Measurements from ENCODE around the gene MAN2B2. TPM values are rescaled to one million over a fixed set of nuclear protein-coding genes. Genes with fewer than 3 reads are reported as not detected.

MAN2B2 gene
- total RNA-seq, 4 donors from 2014 or later = 31.9 to 42.0 (median 33.0) TPM

DNA sequence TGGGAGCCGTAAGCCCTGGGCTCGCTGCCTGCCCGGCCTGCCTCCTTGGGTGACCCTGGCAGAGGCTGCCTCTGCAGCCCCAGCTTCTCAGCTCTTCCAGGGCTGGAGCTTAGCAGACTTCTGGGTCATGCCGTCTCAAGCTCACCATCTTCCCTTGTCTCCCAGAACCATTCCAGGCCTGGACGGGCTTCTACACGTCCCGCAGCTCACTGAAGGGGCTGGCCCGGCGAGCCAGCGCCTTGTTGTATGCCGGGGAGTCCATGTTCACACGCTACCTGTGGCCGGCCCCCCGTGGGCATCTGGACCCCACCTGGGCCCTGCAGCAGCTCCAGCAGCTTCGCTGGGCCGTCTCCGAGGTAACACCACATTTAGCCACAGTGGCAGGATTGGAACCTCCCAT is 22.0 kb downstream of the MAN2B2 start:
- Histone ChIP-seq H3K4me3 (no peak overlapping the region), H3K4me1 (no peaks in the 10 kb centered on the region), H3K36me3 (peaks cover 28 to 91% (median 71%) of the 10 kb centered on the region in 4 donors), H3K27ac (replicated peaks in 1 of 4) (no peak overlapping the region), H3K27me3 (no peaks in the 10 kb centered on the region), H3K9me3 (no peaks in the 10 kb centered on the region)
- TF ChIP-seq, protein P1, sequence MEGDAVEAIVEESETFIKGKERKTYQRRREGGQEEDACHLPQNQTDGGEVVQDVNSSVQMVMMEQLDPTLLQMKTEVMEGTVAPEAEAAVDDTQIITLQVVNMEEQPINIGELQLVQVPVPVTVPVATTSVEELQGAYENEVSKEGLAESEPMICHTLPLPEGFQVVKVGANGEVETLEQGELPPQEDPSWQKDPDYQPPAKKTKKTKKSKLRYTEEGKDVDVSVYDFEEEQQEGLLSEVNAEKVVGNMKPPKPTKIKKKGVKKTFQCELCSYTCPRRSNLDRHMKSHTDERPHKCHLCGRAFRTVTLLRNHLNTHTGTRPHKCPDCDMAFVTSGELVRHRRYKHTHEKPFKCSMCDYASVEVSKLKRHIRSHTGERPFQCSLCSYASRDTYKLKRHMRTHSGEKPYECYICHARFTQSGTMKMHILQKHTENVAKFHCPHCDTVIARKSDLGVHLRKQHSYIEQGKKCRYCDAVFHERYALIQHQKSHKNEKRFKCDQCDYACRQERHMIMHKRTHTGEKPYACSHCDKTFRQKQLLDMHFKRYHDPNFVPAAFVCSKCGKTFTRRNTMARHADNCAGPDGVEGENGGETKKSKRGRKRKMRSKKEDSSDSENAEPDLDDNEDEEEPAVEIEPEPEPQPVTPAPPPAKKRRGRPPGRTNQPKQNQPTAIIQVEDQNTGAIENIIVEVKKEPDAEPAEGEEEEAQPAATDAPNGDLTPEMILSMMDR (IDR thresholded peaks at IDR 0.05) = no peak
- TF ChIP-seq POLR2A (IDR thresholded peaks at IDR 0.05; ENCODE audit: low read depth) (no peak), POLR2AphosphoS5 (IDR thresholded peaks at IDR 0.05) (no peak), EP300 (IDR thresholded peaks at IDR 0.05) (no peak)
- WGBS = 94% methylated on average over 11 of the region's 17 CpGs
- intact Hi-C loops (cut with DNase I) = no loop called here
- DNase-seq (ENCODE audit: extremely low spot score) = no peak

DNA sequence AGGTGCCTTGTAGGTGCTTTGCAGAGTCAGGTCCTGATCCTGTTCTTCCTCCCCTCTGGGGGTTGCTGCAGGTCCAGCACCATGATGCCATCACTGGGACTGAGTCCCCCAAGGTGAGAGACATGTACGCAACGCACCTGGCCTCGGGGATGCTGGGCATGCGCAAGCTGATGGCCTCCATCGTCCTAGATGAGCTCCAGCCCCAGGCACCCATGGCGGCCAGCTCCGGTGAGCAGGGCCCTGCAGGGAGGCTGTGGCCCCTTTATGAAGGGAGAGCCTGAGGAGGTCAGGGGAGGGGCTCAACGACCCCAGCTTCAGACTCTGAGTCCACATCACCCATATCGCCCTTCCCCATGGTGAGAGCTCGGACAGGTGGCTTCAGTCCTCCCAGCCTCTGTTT is 23.1 kb downstream of the MAN2B2 start:
- no peak for DNase-seq (ENCODE audit: extremely low spot score)
- intact Hi-C loops (cut with DNase I) = no loop called here
- TF ChIP-seq POLR2AphosphoS5 (IDR thresholded peaks at IDR 0.05) (no peak), EP300 (IDR thresholded peaks at IDR 0.05) (no peak), POLR2A (IDR thresholded peaks at IDR 0.05; ENCODE audit: low read depth) (no peak)
- TF ChIP-seq, protein P1 (IDR thresholded peaks at IDR 0.05) = no peak
- no peak overlapping the region for H3K27ac ChIP-seq (replicated peaks in 1 of 4)
- WGBS = 75% methylated on average over 3 of the region's 10 CpGs
- H3K36me3 ChIP-seq = peaks cover 37 to 93% (median 77%) of the 10 kb centered on the region in 4 donors
- H3K4me1 ChIP-seq = no peaks in the 10 kb centered on the region
- H3K27me3 ChIP-seq = no peaks in the 10 kb centered on the region
- H3K4me3 ChIP-seq = no peak overlapping the region
- H3K9me3 ChIP-seq = no peaks in the 10 kb centered on the region

DNA sequence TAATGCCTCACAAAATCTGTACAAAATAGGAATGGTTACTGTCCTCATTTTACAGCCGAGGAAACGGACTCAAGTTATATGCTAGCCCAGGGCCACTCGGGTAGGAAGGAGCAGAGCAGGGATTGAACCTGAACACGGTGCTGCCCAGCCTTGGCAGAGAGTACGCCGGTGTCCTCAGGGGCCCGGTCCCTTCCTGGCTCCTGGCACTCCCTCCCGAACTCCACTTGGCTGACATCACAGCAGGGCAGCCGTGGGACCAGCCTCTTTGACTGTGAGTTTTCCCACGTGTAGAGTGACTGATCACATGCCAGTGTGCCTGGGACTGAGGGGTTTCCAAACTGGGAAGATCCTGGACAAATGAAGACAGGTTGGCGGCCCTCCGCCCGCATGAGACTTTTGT is 23.7 kb downstream of the MAN2B2 start:
- H3K9me3 ChIP-seq = no peaks in the 10 kb centered on the region
- peaks cover 35 to 93% (median 75%) of the 10 kb centered on the region in 4 donors for H3K36me3 ChIP-seq
- no peaks in the 10 kb centered on the region for H3K27me3 ChIP-seq
- 90% methylated on average over 11 of the region's 13 CpGs for WGBS
- H3K4me3 ChIP-seq = no peak overlapping the region
- no peak for DNase-seq (ENCODE audit: extremely low spot score)
- TF ChIP-seq POLR2AphosphoS5 (IDR thresholded peaks at IDR 0.05) (no peak), EP300 (IDR thresholded peaks at IDR 0.05) (no peak), POLR2A (IDR thresholded peaks at IDR 0.05; ENCODE audit: low read depth) (no peak)
- TF ChIP-seq, protein P1 (IDR thresholded peaks at IDR 0.05) = no peak
- no peaks in the 10 kb centered on the region for H3K4me1 ChIP-seq
- H3K27ac ChIP-seq (replicated peaks in 1 of 4) = no peak overlapping the region
- intact Hi-C loops (cut with DNase I) = no loop called here

DNA sequence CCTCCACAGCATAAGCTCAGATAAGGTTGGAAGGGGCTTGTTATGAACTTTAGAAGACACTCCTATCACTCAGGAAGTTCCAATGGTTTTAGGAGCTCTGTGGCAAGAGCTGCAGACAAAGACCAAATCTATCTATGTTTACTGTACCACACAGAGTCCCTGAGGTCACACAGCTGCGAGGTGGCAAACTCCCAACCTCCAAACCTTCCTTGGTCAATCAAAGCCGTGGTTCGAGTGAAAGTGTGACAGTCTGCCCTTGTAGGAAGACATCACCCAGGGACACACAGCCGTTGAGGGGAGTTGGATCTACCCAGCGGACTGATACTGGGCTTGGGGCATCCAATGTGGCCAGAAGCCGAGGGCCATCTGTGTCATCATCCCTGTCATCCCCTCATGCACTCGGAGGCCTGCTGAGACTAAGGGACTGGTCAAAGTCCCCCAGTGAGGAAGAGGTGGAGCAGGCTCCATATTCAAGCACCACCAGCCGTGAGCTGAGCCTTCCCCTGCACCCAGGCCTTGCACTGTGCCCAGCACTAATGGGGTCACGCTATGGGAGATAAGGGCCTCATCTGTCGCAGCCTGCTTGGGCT is 26.8 kb downstream of the MAN2B2 start:
- Histone ChIP-seq H3K27ac (replicated peaks in 1 of 4) (no peak overlapping the region), H3K36me3 (peaks cover 51 to 96% (median 82%) of the 10 kb centered on the region in 4 donors), H3K27me3 (no peaks in the 10 kb centered on the region), H3K9me3 (peaks cover 0 to 15% (median 6%) of the 10 kb centered on the region in 4 donors), H3K4me3 (no peak overlapping the region), H3K4me1 (no peaks in the 10 kb centered on the region)
- intact Hi-C loops (cut with DNase I) = no loop called here
- WGBS = 93% methylated on average over 5 of the region's 10 CpGs
- TF ChIP-seq EP300 (IDR thresholded peaks at IDR 0.05) (no peak), POLR2AphosphoS5 (IDR thresholded peaks at IDR 0.05) (no peak)
- no peak for DNase-seq (ENCODE audit: extremely low spot score)

DNA sequence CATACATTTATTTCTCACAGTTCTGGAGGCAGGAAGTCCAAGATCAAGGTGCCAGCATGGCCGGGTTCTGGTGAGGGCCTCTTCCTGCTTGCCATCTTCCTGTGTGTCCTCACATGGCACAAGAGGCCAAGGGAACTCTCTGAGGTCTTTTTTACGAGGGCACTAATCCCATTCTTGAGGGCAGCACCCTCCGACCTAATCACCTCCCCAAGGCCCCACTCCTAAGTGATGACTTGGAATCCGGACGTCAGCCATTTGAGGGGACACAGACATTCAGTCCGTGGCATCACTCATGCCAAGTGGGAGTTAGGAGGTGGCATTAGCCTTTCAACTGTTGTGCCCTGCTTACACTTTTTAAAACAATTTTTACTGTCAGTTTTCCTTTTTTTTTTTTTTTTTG is 27.3 kb downstream of the MAN2B2 start:
- H3K27ac ChIP-seq (replicated peaks in 1 of 4) = no peak overlapping the region
- intact Hi-C loops (cut with DNase I) = no loop called here
- DNase-seq (ENCODE audit: extremely low spot score) = no peak
- no peak overlapping the region for H3K4me3 ChIP-seq
- H3K27me3 ChIP-seq = no peaks in the 10 kb centered on the region
- H3K4me1 ChIP-seq = no peaks in the 10 kb centered on the region
- WGBS = 95% methylated on average over 6 of the region's 6 CpGs
- H3K36me3 ChIP-seq = peaks cover 48 to 96% (median 81%) of the 10 kb centered on the region in 4 donors
- peaks cover 0 to 15% (median 6%) of the 10 kb centered on the region in 4 donors for H3K9me3 ChIP-seq
- TF ChIP-seq POLR2A (IDR thresholded peaks at IDR 0.05; ENCODE audit: low read depth) = no peak
- no peak for TF ChIP-seq POLR2AphosphoS5 (IDR thresholded peaks at IDR 0.05)
- TF ChIP-seq, protein P1 (IDR thresholded peaks at IDR 0.05) = no peak
- no peak for TF ChIP-seq EP300 (IDR thresholded peaks at IDR 0.05)
